ENCODE measurements around the gene GAB3. TPM values are rescaled to one million over a fixed set of nuclear protein-coding genes. Genes with fewer than 3 reads are reported as not detected.
"Not testable (repeated sequence)": the region's sequence is repeated elsewhere in the genome, so short reads cannot be mapped to it uniquely, and the experiment has no call there.

GAB3 gene
- total RNA-seq, 4 donors from 2014 or later = 0.92 to 2.2 (median 1.1) TPM

DNA sequence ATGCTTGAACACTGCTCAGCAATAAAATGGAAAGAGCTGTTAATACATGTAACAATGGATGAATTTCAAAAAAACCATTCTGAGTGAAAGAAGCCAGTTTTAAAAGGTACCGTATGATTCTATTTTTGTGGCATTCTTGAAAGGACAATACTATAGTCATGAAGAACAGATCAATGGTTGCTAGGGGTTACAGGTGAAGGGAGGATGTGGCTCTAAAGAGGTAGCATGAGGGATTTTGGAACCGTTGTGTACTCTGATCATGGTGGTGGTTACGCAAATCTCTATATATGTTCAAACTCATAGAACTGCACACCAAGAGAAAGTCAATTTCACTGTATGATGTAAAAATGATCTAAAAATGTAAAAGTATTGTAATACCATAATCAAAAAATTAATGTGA lies 57.5 kb downstream of the GAB3 start:
- Histone ChIP-seq H3K9me3 (no peaks in the 10 kb centered on the region), H3K4me1 (no peaks in the 10 kb centered on the region), H3K4me3 (no peak overlapping the region), H3K27me3 (no peaks in the 10 kb centered on the region), H3K36me3 (no peaks in the 10 kb centered on the region), H3K27ac (no peak overlapping the region)
- in situ Hi-C loops (cut with MboI; ENCODE audit: low sequenced_read_pairs in 4 of 4) (no loop called here), intact Hi-C loops (cut with DNase I; ENCODE audit: low total_unique reads) (no loop called here)
- no peak for DNase-seq
- no peak for ATAC-seq
- TF ChIP-seq POLR2A (IDR thresholded peaks at IDR 0.05) = no peak
- TF ChIP-seq, protein P1, sequence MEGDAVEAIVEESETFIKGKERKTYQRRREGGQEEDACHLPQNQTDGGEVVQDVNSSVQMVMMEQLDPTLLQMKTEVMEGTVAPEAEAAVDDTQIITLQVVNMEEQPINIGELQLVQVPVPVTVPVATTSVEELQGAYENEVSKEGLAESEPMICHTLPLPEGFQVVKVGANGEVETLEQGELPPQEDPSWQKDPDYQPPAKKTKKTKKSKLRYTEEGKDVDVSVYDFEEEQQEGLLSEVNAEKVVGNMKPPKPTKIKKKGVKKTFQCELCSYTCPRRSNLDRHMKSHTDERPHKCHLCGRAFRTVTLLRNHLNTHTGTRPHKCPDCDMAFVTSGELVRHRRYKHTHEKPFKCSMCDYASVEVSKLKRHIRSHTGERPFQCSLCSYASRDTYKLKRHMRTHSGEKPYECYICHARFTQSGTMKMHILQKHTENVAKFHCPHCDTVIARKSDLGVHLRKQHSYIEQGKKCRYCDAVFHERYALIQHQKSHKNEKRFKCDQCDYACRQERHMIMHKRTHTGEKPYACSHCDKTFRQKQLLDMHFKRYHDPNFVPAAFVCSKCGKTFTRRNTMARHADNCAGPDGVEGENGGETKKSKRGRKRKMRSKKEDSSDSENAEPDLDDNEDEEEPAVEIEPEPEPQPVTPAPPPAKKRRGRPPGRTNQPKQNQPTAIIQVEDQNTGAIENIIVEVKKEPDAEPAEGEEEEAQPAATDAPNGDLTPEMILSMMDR (IDR thresholded peaks at IDR 0.05 in 4 of 5, conservative IDR thresholded peaks at IDR 0.05 in 1 of 5) = no peak

DNA sequence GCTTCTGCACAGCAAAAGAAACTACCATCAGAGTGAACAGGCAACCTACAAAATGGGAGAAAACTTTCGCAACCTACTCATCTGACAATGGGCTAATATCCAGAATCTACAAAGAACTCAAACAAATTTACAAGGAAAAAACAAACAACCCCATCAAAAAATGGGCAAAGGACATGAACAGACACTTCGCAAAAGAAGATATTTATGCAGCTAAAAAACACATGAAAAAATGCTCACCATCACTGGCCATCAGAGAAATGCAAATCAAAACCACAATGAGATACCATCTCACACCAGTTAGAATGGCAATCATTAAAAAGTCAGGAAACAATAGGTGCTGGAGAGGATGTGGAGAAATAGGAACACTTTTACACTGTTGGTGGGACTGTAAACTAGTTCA lies 60.4 kb downstream of the GAB3 start:
- H3K36me3 ChIP-seq; H3K4me1 ChIP-seq; in situ Hi-C loops (cut with MboI; ENCODE audit: low sequenced_read_pairs in 4 of 4); ATAC-seq; intact Hi-C loops (cut with DNase I; ENCODE audit: low total_unique reads); H3K9me3 ChIP-seq; H3K27ac ChIP-seq; H3K27me3 ChIP-seq; H3K4me3 ChIP-seq; DNase-seq: not testable (repeated sequence)

DNA sequence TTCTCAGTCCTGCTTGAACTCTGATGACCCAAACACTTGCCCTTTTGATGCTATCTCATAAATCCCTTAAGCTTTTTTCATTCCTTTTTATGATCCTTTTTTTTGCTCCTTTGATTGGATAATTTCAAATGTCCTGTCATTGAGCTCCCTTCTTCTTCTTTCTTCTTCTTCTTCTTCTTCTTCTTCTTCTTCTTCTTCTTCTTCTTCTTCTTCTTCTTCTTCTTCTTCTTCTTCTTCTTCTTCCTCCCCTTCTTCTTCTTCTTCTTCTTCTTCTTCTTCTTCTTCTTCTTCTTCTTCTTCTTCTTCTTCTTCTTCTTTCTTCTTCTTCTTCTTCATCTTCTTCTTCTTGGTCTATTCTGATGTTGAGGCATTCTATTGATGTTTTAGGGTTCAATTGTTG lies 78.8 kb downstream of the GAB3 start:
- in situ Hi-C loops (cut with MboI; ENCODE audit: low sequenced_read_pairs in 4 of 4); H3K4me3 ChIP-seq; intact Hi-C loops (cut with DNase I; ENCODE audit: low total_unique reads): not testable (repeated sequence)

DNA sequence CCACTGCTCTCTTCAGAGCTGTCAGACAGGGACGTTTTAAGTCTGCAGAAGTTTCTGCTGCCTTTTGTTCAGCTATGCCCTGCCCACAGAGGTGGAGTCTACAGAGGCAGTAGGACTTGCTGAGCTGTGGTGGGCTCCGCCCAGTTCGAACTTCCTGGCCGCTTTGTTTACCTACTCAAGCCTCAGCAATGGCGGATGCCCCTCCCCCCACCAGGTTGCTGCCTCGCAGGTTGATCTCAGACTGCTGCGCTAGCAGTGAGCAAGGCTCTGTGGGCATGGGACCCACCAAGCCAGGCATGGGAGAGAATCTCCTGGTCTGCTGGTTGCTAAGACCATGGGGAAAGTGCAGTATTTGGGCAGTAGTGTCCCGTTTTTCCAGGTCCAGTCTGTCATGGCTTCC lies 80.0 kb downstream of the GAB3 start:
- intact Hi-C loops (cut with DNase I; ENCODE audit: low total_unique reads); in situ Hi-C loops (cut with MboI; ENCODE audit: low sequenced_read_pairs in 4 of 4); H3K4me3 ChIP-seq; H3K36me3 ChIP-seq; ATAC-seq; H3K27ac ChIP-seq; H3K4me1 ChIP-seq; H3K27me3 ChIP-seq; DNase-seq; H3K9me3 ChIP-seq: not testable (repeated sequence)

More for the DNA sequence above, 78.8 kb downstream of the GAB3 start:
- H3K27ac ChIP-seq, H3K36me3 ChIP-seq, H3K4me1 ChIP-seq, H3K27me3 ChIP-seq, DNase-seq, H3K9me3 ChIP-seq, ATAC-seq: not testable (repeated sequence)

- ATAC-seq (no peak), DNase-seq (no peak)
- H3K36me3 ChIP-seq = no peaks in the 10 kb centered on the region
- H3K4me1 ChIP-seq = no peaks in the 10 kb centered on the region
- peaks cover 0 to 5% (median 0%) of the 10 kb centered on the region in 3 donors for H3K9me3 ChIP-seq
- H3K4me3 ChIP-seq = no peak overlapping the region
- no peaks in the 10 kb centered on the region for H3K27me3 ChIP-seq
- no peak overlapping the region for H3K27ac ChIP-seq
- in situ Hi-C loops (cut with MboI; ENCODE audit: low sequenced_read_pairs in 4 of 4) (no loop called here), intact Hi-C loops (cut with DNase I; ENCODE audit: low total_unique reads) (no loop called here)
- no peak for TF ChIP-seq POLR2A (IDR thresholded peaks at IDR 0.05)
- TF ChIP-seq, protein P1 (IDR thresholded peaks at IDR 0.05 in 4 of 5, conservative IDR thresholded peaks at IDR 0.05 in 1 of 5) = no peak
Measured at GRCh38 chrX:154661899-154662298, 89.0 kb downstream of the GAB3 start.

- no peaks in the 10 kb centered on the region for H3K4me1 ChIP-seq
- intact Hi-C loops (cut with DNase I; ENCODE audit: low total_unique reads) (no loop called here), in situ Hi-C loops (cut with MboI; ENCODE audit: low sequenced_read_pairs in 4 of 4) (no loop called here)
- no peak for TF ChIP-seq POLR2A (IDR thresholded peaks at IDR 0.05)
- TF ChIP-seq, protein P1 (IDR thresholded peaks at IDR 0.05 in 4 of 5, conservative IDR thresholded peaks at IDR 0.05 in 1 of 5) = no peak
- H3K9me3 ChIP-seq = peaks cover 0 to 5% (median 0%) of the 10 kb centered on the region in 3 donors
- ATAC-seq (no peak), DNase-seq (no peak)
- no peak overlapping the region for H3K4me3 ChIP-seq
- no peaks in the 10 kb centered on the region for H3K27me3 ChIP-seq
- H3K27ac ChIP-seq = no peak overlapping the region
- H3K36me3 ChIP-seq = no peaks in the 10 kb centered on the region
Measured at GRCh38 chrX:154661170-154661569, 89.7 kb downstream of the GAB3 start.

All from gastrocnemius medialis (tissue), 4 donors.